ENCODE measurements around the gene TMEM266.

The TMEM266 gene

DNA sequence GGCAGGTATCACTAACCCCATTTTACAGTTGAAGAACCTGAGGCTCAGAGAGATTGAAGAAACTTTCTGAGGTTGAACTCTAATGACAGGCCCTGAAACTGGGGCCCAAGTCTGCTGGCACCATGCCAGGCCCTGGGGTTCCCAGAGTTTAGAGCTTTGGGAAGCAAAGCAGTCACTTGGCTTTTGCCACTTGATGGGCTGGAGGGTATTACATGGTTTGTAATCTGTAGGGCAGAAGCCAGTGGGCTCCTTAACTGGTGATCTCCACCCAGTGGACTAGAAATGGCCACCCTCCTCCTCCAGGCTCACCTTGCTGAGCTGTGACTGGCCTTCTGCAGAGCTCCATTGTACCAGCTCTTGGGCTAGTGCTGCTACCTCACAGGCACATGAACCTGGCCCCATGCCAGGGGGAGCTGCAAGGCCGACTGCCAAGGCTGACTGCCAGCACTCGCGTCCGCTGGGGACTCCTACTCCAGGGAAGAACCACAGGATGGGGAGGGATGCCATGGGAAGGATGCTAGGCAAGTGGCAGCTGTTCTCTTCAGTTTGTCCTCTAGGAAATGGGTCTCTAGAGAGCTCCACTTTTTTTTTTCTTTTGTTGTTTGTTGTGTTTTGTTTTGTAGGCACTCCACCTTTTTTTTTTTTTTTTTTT lies 146.7 kb downstream of the TMEM266 start:
- no peak for DNase-seq

GRCh38 chr15:76208084-76208785 lies 148.4 kb downstream of the TMEM266 start:
- no peak for DNase-seq

GRCh38 chr15:76208786-76209424 lies 149.1 kb downstream of the TMEM266 start:
- DNase-seq = no peak

- no peak for DNase-seq
Measured at GRCh38 chr15:76209523-76209922, 149.7 kb downstream of the TMEM266 start.

DNA sequence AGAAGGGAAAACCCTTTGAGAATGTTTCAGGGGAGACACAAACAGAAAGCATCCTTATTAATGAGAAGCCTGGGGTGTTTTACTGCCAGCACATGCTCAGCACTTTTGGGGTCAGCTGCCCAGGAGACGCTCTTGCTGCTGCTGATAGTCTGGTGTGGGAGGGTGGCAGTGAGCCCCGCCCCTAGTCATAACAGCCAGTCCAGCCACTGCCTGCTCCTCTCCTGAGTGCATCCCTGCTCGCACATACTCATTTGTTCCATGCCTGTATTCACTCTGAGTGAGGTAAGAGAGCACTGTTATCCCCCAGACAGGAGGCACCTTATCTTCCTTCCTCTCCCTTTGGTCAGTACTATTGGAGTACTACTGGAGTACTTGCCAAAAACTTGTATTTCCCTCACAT lies 150.2 kb downstream of the TMEM266 start:
- DNase-seq = no peak

- DNase-seq = no peak
Measured at GRCh38 chr15:76215634-76216033, 155.8 kb downstream of the TMEM266 start.

GRCh38 chr15:76217029-76217881 lies 157.5 kb downstream of the TMEM266 start:
- DNase-seq = no peak

DNA sequence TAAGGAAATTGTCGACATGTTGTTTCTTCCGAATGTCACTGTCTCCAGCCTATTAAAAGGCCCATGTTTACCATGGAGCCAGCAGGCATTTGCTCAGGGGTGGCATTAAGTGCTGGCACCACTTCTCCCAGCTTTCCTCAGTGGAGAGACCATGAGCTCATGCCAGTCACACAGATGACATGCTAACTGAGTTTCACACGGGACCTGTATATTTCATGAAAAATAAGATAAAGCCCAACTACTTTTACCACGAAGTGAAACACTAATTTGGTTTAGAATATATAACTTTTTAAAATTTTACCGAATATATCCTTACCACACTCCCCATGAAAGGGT lies 158.1 kb downstream of the TMEM266 start:
- DNase-seq = no peak

- no peak for DNase-seq
Measured at GRCh38 chr15:76221085-76221767, 161.4 kb downstream of the TMEM266 start.

DNA sequence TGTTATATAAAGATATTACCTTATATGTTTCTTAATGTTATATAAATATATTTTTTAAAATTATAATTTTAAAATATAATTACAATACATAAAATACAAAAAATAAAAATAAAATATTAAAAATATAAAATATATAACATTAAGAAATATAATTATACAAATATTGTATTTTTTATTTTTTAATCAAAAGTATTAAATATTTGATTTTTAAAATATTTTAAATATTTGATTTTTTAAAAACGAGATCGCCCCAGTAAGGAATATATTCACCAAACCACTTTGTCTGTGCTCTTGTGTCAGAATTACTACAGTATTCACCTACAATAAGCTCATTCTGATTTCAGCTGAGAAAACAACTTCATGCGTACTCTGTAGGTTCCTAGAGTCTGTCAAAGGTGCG lies 162.4 kb downstream of the TMEM266 start:
- DNase-seq = no peak

DNA sequence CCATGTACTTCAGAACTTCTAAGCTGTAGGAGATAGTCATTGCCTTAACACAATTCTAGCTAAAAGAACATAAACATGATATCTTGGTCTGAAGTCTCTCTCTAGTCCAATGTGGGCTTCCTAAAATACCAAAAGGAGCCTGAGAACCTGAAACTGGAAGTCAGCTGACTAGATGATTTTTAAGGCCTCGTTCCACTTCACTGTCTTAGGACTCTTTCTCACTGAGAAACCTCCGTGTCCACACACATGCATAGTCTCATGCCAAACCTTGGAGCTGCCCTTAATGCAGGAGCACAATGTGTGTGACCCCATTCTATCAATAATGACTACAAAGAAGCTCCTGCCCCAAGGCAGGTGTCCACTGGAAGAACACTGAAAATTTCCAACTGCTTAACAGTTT lies 163.7 kb downstream of the TMEM266 start:
- no peak for DNase-seq

GRCh38 chr15:76229266-76229665 lies 169.5 kb downstream of the TMEM266 start:
- no peak for DNase-seq

DNA sequence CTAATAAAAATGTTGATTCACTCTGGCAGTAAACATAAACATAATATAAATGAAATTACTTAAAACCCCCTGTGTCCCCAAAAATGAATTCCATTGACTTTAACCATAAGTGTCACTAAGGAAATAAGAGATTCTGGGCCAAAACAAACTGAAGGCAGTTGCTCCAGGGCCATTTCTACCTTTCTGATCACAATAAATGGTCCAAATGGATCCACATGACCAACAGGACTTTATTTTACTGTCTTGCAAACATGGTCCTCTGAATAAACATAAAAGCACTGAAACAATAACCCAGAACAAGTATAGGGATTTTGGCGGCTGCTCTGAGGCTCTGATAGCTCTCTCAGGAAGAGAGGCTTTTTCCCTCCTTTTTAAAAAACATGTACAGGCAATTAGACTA lies 174.1 kb downstream of the TMEM266 start:
- no peak for DNase-seq

- DNase-seq = no peak
Measured at GRCh38 chr15:76234337-76234889, 174.6 kb downstream of the TMEM266 start.

GRCh38 chr15:76235186-76235826 lies 175.5 kb downstream of the TMEM266 start:
- no peak for DNase-seq

- DNase-seq = no peak
Measured at GRCh38 chr15:76236350-76236749, 176.6 kb downstream of the TMEM266 start.

GRCh38 chr15:76239786-76240185 lies 180.0 kb downstream of the TMEM266 start:
- no peak for DNase-seq

GRCh38 chr15:76245072-76245610 lies 185.4 kb downstream of the TMEM266 start:
- no peak for DNase-seq

DNA sequence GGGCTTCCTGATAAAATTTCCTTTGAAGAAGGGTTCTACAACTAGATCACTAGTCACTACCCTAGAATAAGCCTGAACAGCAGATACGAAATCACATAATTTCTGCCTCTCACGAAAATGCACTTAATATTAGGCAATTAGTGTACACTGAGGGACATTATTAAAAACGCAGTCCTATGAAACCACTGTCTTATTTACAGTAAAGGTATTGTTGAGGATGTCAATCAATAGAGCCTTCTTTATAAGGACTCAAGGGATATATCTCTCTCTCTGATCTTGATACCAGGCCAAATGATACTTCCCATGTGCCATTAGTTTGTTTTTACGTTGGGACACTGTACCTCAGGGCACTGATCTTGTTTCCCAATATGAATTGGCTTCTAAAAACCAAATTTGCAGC lies 191.9 kb downstream of the TMEM266 start:
- no peak for DNase-seq

- no peak for DNase-seq
Measured at GRCh38 chr15:76252249-76252648, 192.5 kb downstream of the TMEM266 start.

GRCh38 chr15:76253691-76254473 lies 194.1 kb downstream of the TMEM266 start:
- no peak for DNase-seq
